HepG2 (cell line): Measurements from ENCODE around the gene OXLD1. TPM values are rescaled to one million over a fixed set of nuclear protein-coding genes. Genes with fewer than 3 reads are reported as not detected.

ENCODE experiments used
- ATAC-seq: fragments of 200-7000 bp; cut with Tn5 transposase; 3 replicates; pipeline ENCODE4 v1.9.1; 2020; ENCODE audit warnings: mild to moderate bottlenecking, moderate library complexity
- BruUV-seq: library from RNA; stranded (reverse); fragments of 400-500 nt; replicated peaks from 2 replicates; lab custom pipeline; 2021; lab: Mats Ljungman, UMichigan
- CTCF ChIA-PET: fragments of 300-600 bp; formaldehyde crosslinking; extraction: SDS; loops from one replicate; lab custom pipeline; 2021; ENCODE audit warnings: low total read pairs, inconsistent platforms, low intra/inter-chr PET ratio; lab: Yijun Ruan, JAX
- POLR2A ChIA-PET: fragments of 350-600 bp; sonication (Branson Sonifier 250); formaldehyde crosslinking; loops from one replicate; lab custom pipeline; 2020; ENCODE audit warnings: antibody characterized with exemption, inconsistent platforms; lab: Yijun Ruan, JAX
- DNase-seq: peaks from one replicate; pipeline ENCODE4 v3.0.0-alpha.2; 2015; ENCODE audit warnings: low spot score
- FAIRE-seq: peaks from 3 replicates; lab custom pipeline; 2011; peaks lifted over from hg19 to GRCh38; lab: Jason Lieb, UNC
- H2AFZ ChIP-seq: one replicate; pipeline ENCODE4 v1.6.1; 2011; ENCODE audit warnings: low read length, inconsistent platforms
- H3K27ac ChIP-seq: fragments of 300-600 bp; 3 replicates; pipeline ENCODE4 v1.8.0; 2011; ENCODE audit warnings: mixed run types, mild to moderate bottlenecking, mixed read lengths, low read length, inconsistent platforms; ENCODE audit not compliant: insufficient read depth; ENCODE audit errors: extremely low read length
- H3K27me3 ChIP-seq, 2 experiments: fragments of 200-600 bp in 1 of 2; 2 replicates in 1 of 2; 3 replicates in 1 of 2; pipeline versions ENCODE4 v1.6.0 to v1.8.0; 2011; ENCODE audit warnings: low read length in 2 of 2, mild to moderate bottlenecking in 2 of 2, moderate library complexity in 2 of 2, inconsistent platforms in 1 of 2; ENCODE audit not compliant: insufficient read depth in 2 of 2, control insufficient read depth in 1 of 2
- H3K36me3 ChIP-seq, 2 experiments: fragments of 200-600 bp in 1 of 2; replicated peaks in 1 of 2; 2 replicates in 1 of 2; 3 replicates in 1 of 2; pipeline versions ENCODE4 v1.5.1 to v1.8.0; 2011; ENCODE audit warnings: low read length in 2 of 2, inconsistent platforms in 1 of 2; ENCODE audit not compliant: insufficient read depth in 2 of 2, control insufficient read depth in 1 of 2
- H3K4me1 ChIP-seq: 2 replicates; pipeline ENCODE4 v1.5.1; 2012; ENCODE audit warnings: low read length, inconsistent platforms; ENCODE audit not compliant: insufficient read depth
- H3K4me2 ChIP-seq: 2 replicates; pipeline ENCODE4 v1.6.0; 2011; ENCODE audit warnings: low read depth, low read length, inconsistent platforms
- H3K4me3 ChIP-seq, 3 experiments: fragments of 200-600 bp in 1 of 3; sonication (generic), shearing (Covaris generic) in 1 of 3; replicated peaks in 1 of 3; 2 replicates each; pipeline ENCODE4 v1.5.1; 2011 to 2016; ENCODE audit warnings: low read length in 3 of 3, inconsistent platforms in 2 of 3, low read depth in 2 of 3, mild to moderate bottlenecking in 2 of 3, control low read depth in 1 of 3, mixed read lengths in 1 of 3; ENCODE audit not compliant: insufficient read depth in 1 of 3
- H3K79me2 ChIP-seq: one replicate; pipeline ENCODE4 v1.6.1; 2011; ENCODE audit warnings: low read length, inconsistent platforms; ENCODE audit not compliant: insufficient read depth
- H3K9ac ChIP-seq: 2 replicates; pipeline ENCODE4 v1.6.0; 2011; ENCODE audit warnings: mild to moderate bottlenecking, low read depth, low read length, inconsistent platforms; ENCODE audit not compliant: insufficient read depth
- H3K9me3 ChIP-seq: 2 replicates; pipeline ENCODE4 v1.5.1; 2012; ENCODE audit warnings: mild to moderate bottlenecking, low read length
- H4K20me1 ChIP-seq: 2 replicates; pipeline ENCODE4 v1.6.0; 2011; ENCODE audit warnings: inconsistent platforms, mild to moderate bottlenecking, low read length, moderate library complexity; ENCODE audit not compliant: insufficient read depth
- FOXC1 ChIP-seq: sonication (generic); formaldehyde crosslinking; IDR thresholded peaks from 2 replicates; pipeline ENCODE4 v1.8.0; 2022; ENCODE audit warnings: mild to moderate bottlenecking, missing genetic modification reagents, borderline replicate concordance
- GTF3A ChIP-seq: sonication (generic); formaldehyde crosslinking; conservative IDR thresholded peaks from 2 replicates; pipeline ENCODE4 v1.4.0; 2020; ENCODE audit warnings: mild to moderate bottlenecking, missing genetic modification reagents
- GZF1 ChIP-seq: sonication (generic); formaldehyde crosslinking; IDR thresholded peaks from 2 replicates; pipeline ENCODE4 v1.5.1; 2020; ENCODE audit warnings: mild to moderate bottlenecking, missing genetic modification reagents
- HMGXB3 ChIP-seq: sonication (generic); formaldehyde crosslinking; IDR thresholded peaks from 2 replicates; pipeline ENCODE4 v1.4.0; 2020; ENCODE audit warnings: missing genetic modification reagents, borderline replicate concordance
- SIX1 ChIP-seq: sonication (generic); formaldehyde crosslinking; IDR thresholded peaks from 2 replicates; pipeline ENCODE4 v1.4.0; 2020; ENCODE audit warnings: missing genetic modification reagents, borderline replicate concordance
- SOX6 ChIP-seq, 2 experiments: fragments of 450-650 bp in 1 of 2; sonication (generic) in 1 of 2; formaldehyde crosslinking in 1 of 2; IDR thresholded peaks; 2 replicates each; pipeline versions ENCODE4 v1.4.0 to v1.6.1; 2017 to 2020; ENCODE audit warnings: antibody characterized with exemption in 1 of 2, mild to moderate bottlenecking in 1 of 2, missing genetic modification reagents in 1 of 2
- SYNCRIP ChIP-seq: fragments of 200-400 bp; formaldehyde crosslinking; IDR thresholded peaks from 2 replicates; pipeline ENCODE4 v1.6.1; 2018; ENCODE audit warnings: mild to moderate bottlenecking, low read depth, low read length; ENCODE audit not compliant: insufficient read depth
- ZBTB26 ChIP-seq: IDR thresholded peaks from 2 replicates; pipeline ENCODE4 v1.6.1; 2016; ENCODE audit warnings: missing compliant biosample characterization, missing genetic modification reagents, borderline replicate concordance
- ZBTB33 ChIP-seq: sonication (generic); formaldehyde crosslinking; IDR thresholded peaks from 2 replicates; pipeline ENCODE4 v1.4.0; 2020; ENCODE audit warnings: missing genetic modification reagents
- ZMAT3 ChIP-seq: sonication (generic); formaldehyde crosslinking; conservative IDR thresholded peaks from 2 replicates; pipeline ENCODE4 v1.7.0; 2021; ENCODE audit warnings: missing genetic modification reagents
- ZNF205 ChIP-seq: IDR thresholded peaks from 2 replicates; pipeline ENCODE4 v1.6.1; 2018; ENCODE audit warnings: missing biosample characterization, missing genetic modification reagents
- ZNF451 ChIP-seq: sonication (generic); formaldehyde crosslinking; IDR thresholded peaks from 2 replicates; pipeline ENCODE4 v1.5.0; 2020; ENCODE audit warnings: mild to moderate bottlenecking, missing genetic modification reagents
- ZNF672 ChIP-seq: sonication (generic); formaldehyde crosslinking; IDR thresholded peaks from 2 replicates; pipeline ENCODE4 v1.8.1; 2022; ENCODE audit warnings: missing genetic modification reagents
- ZNF691 ChIP-seq: sonication (generic); formaldehyde crosslinking; IDR thresholded peaks from 2 replicates; pipeline ENCODE4 v1.4.0; 2020; ENCODE audit warnings: missing genetic modification reagents, low read depth, mild to moderate bottlenecking, borderline replicate concordance
- WGBS: methylation state at CpG from one replicate; pipeline ENCODE4 v1.1.6; 2017; ENCODE audit warnings: low lambda C conversion rate; 5-methylcytosine and 5-hydroxymethylcytosine counted together
- in situ Hi-C: cut with HindIII; loops from 2 replicates; pipeline ENCODE4 v1.10.0; 2017; ENCODE audit warnings: low pct_unique_long_range_greater_than_20kb; ENCODE audit not compliant: extremely low pct_ligation_motif_present
- intact Hi-C: fragments of 100-400 bp; cut with micrococcal nuclease; formaldehyde crosslinking; loops from one replicate; pipeline ENCODE4 v1.10.0; 2022; ENCODE audit not compliant: unreplicated experiment
- polyA plus RNA-seq, 8 experiments: library from polyadenylated mRNA; depleted of rRNA in 3 of 8; stranded (reverse) in 7 of 8; unstranded in 1 of 8; fragments of >200 nt; fragmentation: Illumina TruSeq in 4 of 8; extraction: Trizol in 4 of 8; gene quantifications; 2 replicates each; pipeline versions ENCODE4 v1.2.1 to v1.2.3, GENCODE V29; 2011 to 2016; ENCODE audit warnings: low read depth in 4 of 8, missing spikeins in 1 of 8, mixed read lengths in 1 of 8; ENCODE audit not compliant: insufficient read depth in 1 of 8
- total RNA-seq, 5 experiments: library from RNA; depleted of rRNA; stranded (reverse); fragments of >200 nt; fragmentation: Illumina TruSeq; extraction: Trizol; gene quantifications; 2 replicates each; pipeline ENCODE4 v1.2.3, GENCODE V29; 2016; ENCODE audit warnings: low read depth in 1 of 5

OXLD1 gene
- total and polyA plus RNA-seq, 2 of the 13 experiments (the other 11 are each of a cell fraction or from before 2014, with no cell fraction given), result 27.1 to 37.5 TPM

- TF ChIP-seq ZBTB33 (CRISPR knock-in tag), result peak; percentile 63; the same call in 1 of the 2 replicates
- TF ChIP-seq ZMAT3 (CRISPR knock-in tag), result no peak
Observed at GRCh38 chr17:81667754-81668153, 1.3 kb upstream of the OXLD1 start (continued).

GRCh38 chr17:81666092-81666341 lies 388 bp downstream of the OXLD1 start:
- CTCF ChIA-PET, result no interaction called here
- intact Hi-C loops, result loop anchor here (2.0 to 5.0 kb wide), 2 partner anchors 29 to 36 kb away; partner anchors contain the start of genes MRPL12, NPLOC4 and TSPAN10
- ATAC-seq, result peak; percentile 51; the same call in 2 of the 3 replicates
- TF ChIP-seq ZNF691 (CRISPR knock-in tag) (peak; percentile 2; the same call in 1 of the 2 replicates), ZNF205 (CRISPR knock-in tag) (no peak), HMGXB3 (CRISPR knock-in tag) (no peak), SYNCRIP (no peak), ZNF672 (no peak), GTF3A (CRISPR knock-in tag) (0 out of 2 replicates have a peak, but pooled peaks have one; percentile 1), FOXC1 (CRISPR knock-in tag) (peak; percentile 20; the same call in 1 of the 2 replicates), SOX6 (IDR thresholded peaks at IDR 0.05) (no peak), SOX6 (CRISPR knock-in tag; IDR thresholded peaks at IDR 0.05) (no peak), SIX1 (CRISPR knock-in tag) (no peak), GZF1 (CRISPR knock-in tag) (0 out of 2 replicates have a peak, but pooled peaks have one; percentile 14), ZNF451 (CRISPR knock-in tag) (no peak), ZBTB26 (0 out of 2 replicates have a peak, but pooled peaks have one; percentile 3)

More at GRCh38 chr17:81666092-81666341, 388 bp downstream of the OXLD1 start:
- Histone ChIP-seq H4K20me1 (no peaks in the 10 kb centered on the region), H3K4me3 (peak overlapping the region; percentile 86 to 98 (median 96)), H3K9me3 (no peaks in the 10 kb centered on the region), H3K36me3 (peaks cover 9 to 23% of the 10 kb centered on the region in 2 experiments), H3K4me1 (peaks cover 27% of the 10 kb centered on the region), H3K27me3 (no peaks in the 10 kb centered on the region; a peak in 1 of 5 replicates), H3K4me2 (peak overlapping the region; percentile 92), H2AFZ (no peak overlapping the region), H3K27ac (peak overlapping the region; percentile 81), H3K79me2 (peaks cover 30% of the 10 kb centered on the region), H3K9ac (peak overlapping the region; percentile 92)
- TSS peak; percentile 87 for BruUV-seq
- DNase-seq (peak; percentile 36), FAIRE-seq (no peak)
- POLR2A ChIA-PET, result interaction anchor here (0.9 to 6.3 kb wide), 19 partner anchors 9 to 443 kb away, joined by 3 to 68 read pairs (median 7); partner anchors contain the start of genes ARL16, CEP131, FAAP100 and HGS
- WGBS, result 0% methylated on average over 13 of the region's 16 CpGs
- in situ Hi-C loops, result no loop called here
